ENCODE results near the gene RRP12. TPM values are rescaled to one million over a fixed set of nuclear protein-coding genes. Genes with fewer than 3 reads are reported as not detected.

The RRP12 gene
- total and polyA plus RNA-seq, 2 of the 4 experiments (the other 2 are of a cell fraction), result 21.5 to 23.3 TPM

- no peak for TF ChIP-seq NFE2L2 (IDR thresholded peaks at IDR 0.05; ENCODE audit: low read depth, low read length)
Measured at GRCh38 chr10:97321032-97321803, 79.9 kb downstream of the RRP12 start (continued).

GRCh38 chr10:97320480-97321031 is 80.6 kb downstream of the RRP12 start:
- peak overlapping the region; percentile 43; the same call in 1 of the 2 replicates for H3K9ac ChIP-seq (ENCODE audit: low read depth, low read length)
- no peak overlapping the region for H3K4me3 ChIP-seq (ENCODE audit: insufficient read depth, low read depth, low read length)
- H2BK5ac ChIP-seq (ENCODE audit: low read depth, low read length, poor library complexity, severe bottlenecking), result no peak overlapping the region
- no peak overlapping the region; the same call in 1 of the 2 replicates for H3K56ac ChIP-seq (ENCODE audit: extremely low read depth, insufficient read depth, low read length)
- peak overlapping the region; percentile 55; the same call in 1 of the 2 replicates for H3K14ac ChIP-seq (replicated peaks; ENCODE audit: low read depth, low read length)
- ATAC-seq (ENCODE audit: low read depth) (no peak), DNase-seq (no peak)
- H4K5ac ChIP-seq (ENCODE audit: low read depth, low read length), result no peak overlapping the region
- 13% methylated on average over 10 of the region's 24 CpGs; no CpG with 5 or more reads in 1 of the 2 experiments for WGBS, 2 experiments (ENCODE audit: extremely low coverage in 2 of 2, insufficient read length in 1 of 2)
- CTCF ChIA-PET, result interaction anchor here (1.1 to 1.9 kb wide), 2 partner anchors 13 to 48 kb away, joined by 6 to 8 read pairs; no protein-coding TSS in a partner anchor
- H2AFZ ChIP-seq (replicated peaks; ENCODE audit: low read length, poor library complexity), result peak overlapping the region; percentile 99
- dilution Hi-C loops (cut with HindIII; ENCODE audit: low sequenced_read_pairs, unreplicated experiment), result no loop called here
- H3K79me1 ChIP-seq (ENCODE audit: low read depth in 1 of 2, low read length in 2 of 2), result peaks cover 7% of the 10 kb centered on the region in 2 experiments; a peak in 2 of 4 replicates
- no peak overlapping the region for H3K27ac ChIP-seq (ENCODE audit: insufficient read depth, low read length)
- no peak overlapping the region for H3K4ac ChIP-seq (ENCODE audit: low read depth, low read length)
- no peaks in the 10 kb centered on the region for H3K27me3 ChIP-seq (ENCODE audit: control insufficient read depth, insufficient read depth, low read length)
- intact Hi-C loops (cut with micrococcal nuclease), result no loop called here
- no peak overlapping the region for H2BK15ac ChIP-seq (ENCODE audit: low read depth, low read length)
- in situ Hi-C loops (cut with MboI; ENCODE audit: low sequenced_read_pairs), result no loop called here
- peak overlapping the region; percentile 82 for H3K23ac ChIP-seq (ENCODE audit: low read depth, low read length)
- no TSS peak for BruUV-seq (replicated peaks)
- peak overlapping the region; percentile 77 for H3K4me2 ChIP-seq (ENCODE audit: low read depth, low read length)
- no peak overlapping the region for H4K91ac ChIP-seq (ENCODE audit: insufficient read depth, low read depth, low read length)
- no peak overlapping the region for H3K18ac ChIP-seq (ENCODE audit: low read depth, low read length)
- no peaks in the 10 kb centered on the region for H3K9me1 ChIP-seq (ENCODE audit: insufficient read depth, low read length)
- H3K4me1 ChIP-seq (ENCODE audit: control insufficient read depth, insufficient read depth, low read length), result peaks cover 8% of the 10 kb centered on the region; the same call in 1 of the 2 replicates
- H3K9me3 ChIP-seq (ENCODE audit: control insufficient read depth, insufficient read depth, low read length), result no peaks in the 10 kb centered on the region
- POLR2A ChIA-PET (ENCODE audit: unreplicated experiment), result no interaction called here
- H4K8ac ChIP-seq (ENCODE audit: low read depth in 2 of 2, low read length in 2 of 2), result peak overlapping the region; percentile 37 to 39; a peak in 2 of 4 replicates
- no peak overlapping the region for H2BK20ac ChIP-seq (ENCODE audit: low read depth, low read length)
- H2BK120ac ChIP-seq (ENCODE audit: low read depth, low read length), result no peak overlapping the region
- H3K36me3 ChIP-seq (ENCODE audit: control insufficient read depth, insufficient read depth, low read length), result no peaks in the 10 kb centered on the region
- H2AK5ac ChIP-seq (ENCODE audit: low read depth, low read length), result no peak overlapping the region
- no peaks in the 10 kb centered on the region for H4K20me1 ChIP-seq (ENCODE audit: insufficient read depth, low read length)
- H2AK9ac ChIP-seq (replicated peaks; ENCODE audit: low read depth, low read length, poor library complexity), result peak overlapping the region; percentile 17
- TF ChIP-seq MXI1 (IDR thresholded peaks at IDR 0.05; ENCODE audit: borderline replicate concordance, low read depth, low read length), result no peak
- no peak for TF ChIP-seq MAZ (IDR thresholded peaks at IDR 0.05; ENCODE audit: borderline replicate concordance, low read depth, low read length)
- no peak for TF ChIP-seq FOS (IDR thresholded peaks at IDR 0.05; ENCODE audit: low read depth, low read length)
- TF ChIP-seq RCOR1 (IDR thresholded peaks at IDR 0.05; ENCODE audit: insufficient replicate concordance, low read length), result no peak
- no peak for TF ChIP-seq POLR2A (IDR thresholded peaks at IDR 0.05; ENCODE audit: low read depth, low read length)
- TF ChIP-seq ELK1 (IDR thresholded peaks at IDR 0.05; ENCODE audit: borderline replicate concordance, low read depth, low read length), result no peak
- no peak for TF ChIP-seq USF2 (IDR thresholded peaks at IDR 0.05; ENCODE audit: low read depth, low read length)
- no peak for TF ChIP-seq CTCF (conservative IDR thresholded peaks at IDR 0.05; ENCODE audit: low read depth, low read length)
- no peak for TF ChIP-seq RAD21 (IDR thresholded peaks at IDR 0.05; ENCODE audit: low read length)
- TF ChIP-seq SMC3 (IDR thresholded peaks at IDR 0.05; ENCODE audit: low read depth, low read length), result no peak

All from IMR-90 (cell line).